ENCODE measurements around the gene TRPM1. TPM values are rescaled to one million over a fixed set of nuclear protein-coding genes. Genes with fewer than 3 reads are reported as not detected.

The TRPM1 gene
- total and polyA plus RNA-seq, 9 of the 15 experiments (the other 6 are each of a cell fraction or from before 2014, with no cell fraction given) = 0.01 to 0.06 (median 0.03) TPM; not detected in 5

DNA sequence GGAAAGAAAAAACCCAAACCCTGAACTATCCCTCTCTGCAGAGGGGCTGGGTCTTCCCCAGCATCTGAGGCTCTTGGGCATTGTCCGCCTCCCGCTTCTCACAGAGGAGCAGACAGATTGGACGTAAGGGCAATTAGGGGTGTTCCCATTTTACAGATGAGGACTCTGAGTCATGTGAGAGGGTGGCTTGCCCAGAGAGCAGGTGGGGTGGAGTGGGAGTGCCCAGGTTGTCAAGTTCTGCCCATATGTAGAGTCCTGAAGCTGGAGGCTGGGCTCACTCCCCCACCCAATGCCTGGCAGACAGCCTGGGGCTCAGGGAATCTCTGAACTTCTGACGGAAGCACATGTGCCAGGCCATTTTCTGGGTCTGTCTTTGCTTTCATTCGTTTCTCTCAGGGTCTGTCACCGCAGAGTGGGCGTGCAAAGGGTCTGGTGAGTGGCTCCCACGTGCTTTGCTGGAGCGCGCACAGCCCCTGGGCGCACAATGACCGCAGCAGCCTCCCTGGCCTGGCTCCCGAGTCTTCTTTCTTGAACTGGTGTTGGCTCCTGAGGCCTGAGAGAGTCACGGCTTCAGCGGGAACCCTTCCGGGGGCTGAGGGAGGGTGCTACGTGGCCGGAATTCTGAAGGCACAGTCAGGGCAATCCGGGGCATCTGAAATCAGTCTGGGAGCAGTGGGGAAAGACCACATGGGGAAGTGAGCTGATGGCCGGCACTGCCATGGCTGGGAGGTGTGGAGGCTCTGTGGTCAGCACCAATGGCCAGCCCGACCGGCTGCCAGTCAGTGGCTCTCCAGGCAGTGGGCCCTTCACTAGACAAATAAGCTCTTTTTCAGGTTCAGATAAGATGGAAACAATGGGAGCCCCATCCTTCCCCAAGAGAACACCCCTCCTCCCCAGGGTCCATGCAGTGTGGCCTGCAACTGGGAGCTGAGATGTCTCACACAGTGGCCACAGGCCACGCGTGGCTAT, 1.1 kb upstream of the TRPM1 start (continued):
- TF ChIP-seq, protein P1, sequence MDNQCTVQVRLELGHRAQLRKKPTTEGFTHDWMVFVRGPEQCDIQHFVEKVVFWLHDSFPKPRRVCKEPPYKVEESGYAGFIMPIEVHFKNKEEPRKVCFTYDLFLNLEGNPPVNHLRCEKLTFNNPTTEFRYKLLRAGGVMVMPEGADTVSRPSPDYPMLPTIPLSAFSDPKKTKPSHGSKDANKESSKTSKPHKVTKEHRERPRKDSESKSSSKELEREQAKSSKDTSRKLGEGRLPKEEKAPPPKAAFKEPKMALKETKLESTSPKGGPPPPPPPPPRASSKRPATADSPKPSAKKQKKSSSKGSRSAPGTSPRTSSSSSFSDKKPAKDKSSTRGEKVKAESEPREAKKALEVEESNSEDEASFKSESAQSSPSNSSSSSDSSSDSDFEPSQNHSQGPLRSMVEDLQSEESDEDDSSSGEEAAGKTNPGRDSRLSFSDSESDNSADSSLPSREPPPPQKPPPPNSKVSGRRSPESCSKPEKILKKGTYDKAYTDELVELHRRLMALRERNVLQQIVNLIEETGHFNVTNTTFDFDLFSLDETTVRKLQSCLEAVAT (IDR thresholded peaks at IDR 0.05) = no peak
- TF ChIP-seq L3MBTL2 (IDR thresholded peaks at IDR 0.05) (no peak), NFIX (CRISPR knock-in tag; IDR thresholded peaks at IDR 0.05; ENCODE audit: low read depth) (no peak), RBM17 (IDR thresholded peaks at IDR 0.05; ENCODE audit: borderline replicate concordance, low read depth, low read length) (no peak)
- TF ChIP-seq, protein P2, sequence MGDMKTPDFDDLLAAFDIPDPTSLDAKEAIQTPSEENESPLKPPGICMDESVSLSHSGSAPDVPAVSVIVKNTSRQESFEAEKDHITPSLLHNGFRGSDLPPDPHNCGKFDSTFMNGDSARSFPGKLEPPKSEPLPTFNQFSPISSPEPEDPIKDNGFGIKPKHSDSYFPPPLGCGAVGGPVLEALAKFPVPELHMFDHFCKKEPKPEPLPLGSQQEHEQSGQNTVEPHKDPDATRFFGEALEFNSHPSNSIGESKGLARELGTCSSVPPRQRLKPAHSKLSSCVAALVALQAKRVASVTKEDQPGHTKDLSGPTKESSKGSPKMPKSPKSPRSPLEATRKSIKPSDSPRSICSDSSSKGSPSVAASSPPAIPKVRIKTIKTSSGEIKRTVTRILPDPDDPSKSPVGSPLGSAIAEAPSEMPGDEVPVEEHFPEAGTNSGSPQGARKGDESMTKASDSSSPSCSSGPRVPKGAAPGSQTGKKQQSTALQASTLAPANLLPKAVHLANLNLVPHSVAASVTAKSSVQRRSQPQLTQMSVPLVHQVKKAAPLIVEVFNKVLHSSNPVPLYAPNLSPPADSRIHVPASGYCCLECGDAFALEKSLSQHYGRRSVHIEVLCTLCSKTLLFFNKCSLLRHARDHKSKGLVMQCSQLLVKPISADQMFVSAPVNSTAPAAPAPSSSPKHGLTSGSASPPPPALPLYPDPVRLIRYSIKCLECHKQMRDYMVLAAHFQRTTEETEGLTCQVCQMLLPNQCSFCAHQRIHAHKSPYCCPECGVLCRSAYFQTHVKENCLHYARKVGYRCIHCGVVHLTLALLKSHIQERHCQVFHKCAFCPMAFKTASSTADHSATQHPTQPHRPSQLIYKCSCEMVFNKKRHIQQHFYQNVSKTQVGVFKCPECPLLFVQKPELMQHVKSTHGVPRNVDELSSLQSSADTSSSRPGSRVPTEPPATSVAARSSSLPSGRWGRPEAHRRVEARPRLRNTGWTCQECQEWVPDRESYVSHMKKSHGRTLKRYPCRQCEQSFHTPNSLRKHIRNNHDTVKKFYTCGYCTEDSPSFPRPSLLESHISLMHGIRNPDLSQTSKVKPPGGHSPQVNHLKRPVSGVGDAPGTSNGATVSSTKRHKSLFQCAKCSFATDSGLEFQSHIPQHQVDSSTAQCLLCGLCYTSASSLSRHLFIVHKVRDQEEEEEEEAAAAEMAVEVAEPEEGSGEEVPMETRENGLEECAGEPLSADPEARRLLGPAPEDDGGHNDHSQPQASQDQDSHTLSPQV (IDR thresholded peaks at IDR 0.05) = no peak
